Astrocyte (in vitro differentiated cells and primary cell): ENCODE results near the gene LRRD1. TPM values are rescaled to one million over a fixed set of nuclear protein-coding genes. Genes with fewer than 3 reads are reported as not detected.

ENCODE experiments used
- DNase-seq: peaks from one replicate; pipeline ENCODE4 v3.0.0-alpha.2; 2010; ENCODE audit warnings: low read depth
- FAIRE-seq: peaks from 2 replicates; lab custom pipeline; 2011; peaks lifted over from hg19 to GRCh38; lab: Jason Lieb, UNC
- H2AFZ ChIP-seq: 2 replicates; pipeline ENCODE4 v1.6.0; 2012; ENCODE audit warnings: low read depth, low read length, inconsistent platforms
- H3K27ac ChIP-seq: 2 replicates; pipeline ENCODE4 v1.5.1; 2011; ENCODE audit warnings: low read depth, low read length, inconsistent platforms
- H3K27me3 ChIP-seq: 2 replicates; pipeline ENCODE4 v1.6.0; 2011; ENCODE audit warnings: low read length, inconsistent platforms; ENCODE audit not compliant: insufficient read depth
- H3K36me3 ChIP-seq: 2 replicates; pipeline ENCODE4 v1.5.1; 2011; ENCODE audit warnings: low read length, inconsistent platforms; ENCODE audit not compliant: insufficient read depth
- H3K4me1 ChIP-seq: 2 replicates; pipeline ENCODE4 v1.5.1; 2011; ENCODE audit warnings: low read length, inconsistent platforms; ENCODE audit not compliant: insufficient read depth
- H3K4me2 ChIP-seq: 2 replicates; pipeline ENCODE4 v1.6.0; 2012; ENCODE audit warnings: low read length, inconsistent platforms
- H3K4me3 ChIP-seq: 2 replicates; pipeline ENCODE4 v1.5.1; 2011; ENCODE audit warnings: low read depth, mild to moderate bottlenecking, low read length, inconsistent platforms; ENCODE audit not compliant: insufficient read depth
- H3K79me2 ChIP-seq: 2 replicates; pipeline ENCODE4 v1.6.0; 2012; ENCODE audit warnings: mild to moderate bottlenecking, low read length, inconsistent platforms; ENCODE audit not compliant: insufficient read depth
- H3K9ac ChIP-seq: 2 replicates; pipeline ENCODE4 v1.6.0; 2012; ENCODE audit warnings: mild to moderate bottlenecking, low read length, inconsistent platforms
- H3K9me3 ChIP-seq: 2 replicates; pipeline ENCODE4 v1.5.1; 2012; ENCODE audit warnings: low read depth, mild to moderate bottlenecking, low read length, inconsistent platforms; ENCODE audit not compliant: insufficient read depth
- H4K20me1 ChIP-seq: 2 replicates; pipeline ENCODE4 v1.6.0; 2012; ENCODE audit warnings: low read length, inconsistent platforms; ENCODE audit not compliant: insufficient read depth
- H3K27ac Mint-ChIP-seq: one replicate; pipeline ENCODE4 v1.8.0; 2021; ENCODE audit warnings: mild to moderate bottlenecking, mixed read lengths; ENCODE audit not compliant: unreplicated experiment
- H3K27me3 Mint-ChIP-seq: one replicate; pipeline ENCODE4 v1.8.0; 2021; ENCODE audit warnings: low read depth, mixed read lengths; ENCODE audit not compliant: unreplicated experiment
- H3K36me3 Mint-ChIP-seq: one replicate; pipeline ENCODE4 v1.8.0; 2021; ENCODE audit warnings: low read depth, mixed read lengths; ENCODE audit not compliant: unreplicated experiment
- H3K4me1 Mint-ChIP-seq: one replicate; pipeline ENCODE4 v1.8.0; 2021; ENCODE audit warnings: low read depth, mixed read lengths; ENCODE audit not compliant: unreplicated experiment
- H3K4me3 Mint-ChIP-seq: one replicate; pipeline ENCODE4 v1.8.0; 2021; ENCODE audit warnings: mild to moderate bottlenecking, moderate library complexity, mixed read lengths; ENCODE audit not compliant: unreplicated experiment
- H3K9me3 Mint-ChIP-seq: one replicate; pipeline ENCODE4 v1.8.0; 2021; ENCODE audit warnings: mild to moderate bottlenecking, mixed read lengths; ENCODE audit not compliant: unreplicated experiment
- CTCF ChIP-seq: IDR thresholded peaks from 2 replicates; pipeline ENCODE4 v1.5.1; 2011; ENCODE audit warnings: low read depth, mild to moderate bottlenecking, inconsistent platforms, low read length, moderate library complexity; ENCODE audit not compliant: insufficient read depth
- EZH2 ChIP-seq: IDR thresholded peaks from 2 replicates; pipeline ENCODE4 v1.6.1; 2012; ENCODE audit warnings: mild to moderate bottlenecking, low read length, inconsistent platforms; ENCODE audit not compliant: insufficient read depth
- total RNA-seq: library from RNA; stranded (reverse); gene quantifications from 2 replicates; pipeline ENCODE4 v1.2.1, GENCODE V29; 2021

Gene LRRD1
- total RNA-seq, 1 donor from 2014 or later: 0.27 TPM

- H3K9me3 Mint-ChIP-seq: no peaks in the 10 kb centered on the region
- peak overlapping the region; percentile 77 for H3K4me3 ChIP-seq
- H2AFZ ChIP-seq: peak overlapping the region; percentile 96
- H3K36me3 Mint-ChIP-seq: peaks cover 3% of the 10 kb centered on the region
- peak overlapping the region; percentile 94 for H3K4me2 ChIP-seq
- peak overlapping the region; percentile 89 for H3K9ac ChIP-seq
- peak overlapping the region; percentile 94 for H3K27ac Mint-ChIP-seq
- H3K79me2 ChIP-seq: peaks cover 49% of the 10 kb centered on the region
- peak; percentile 38 for DNase-seq
- H3K36me3 ChIP-seq: peaks cover 4% of the 10 kb centered on the region
- peak overlapping the region; percentile 97 for H3K27ac ChIP-seq
- H3K9me3 ChIP-seq: no peaks in the 10 kb centered on the region
- no peak for FAIRE-seq
- H4K20me1 ChIP-seq: peaks cover 34% of the 10 kb centered on the region
- H3K4me1 Mint-ChIP-seq: peaks cover 11% of the 10 kb centered on the region
- TF ChIP-seq CTCF: no peak
- no peak for TF ChIP-seq EZH2
- H3K27me3 ChIP-seq: no peaks in the 10 kb centered on the region
- H3K27me3 Mint-ChIP-seq: no peaks in the 10 kb centered on the region
- no peaks in the 10 kb centered on the region for H3K4me1 ChIP-seq
- H3K4me3 Mint-ChIP-seq: peak overlapping the region; percentile 99
Observed at GRCh38 chr7:92133133-92133736, 45.7 kb downstream of the LRRD1 start.

- Histone ChIP-seq H3K4me2 (peak overlapping the region; percentile 94), H3K27ac (no peak overlapping the region), H3K9ac (no peak overlapping the region), H3K27me3 (no peaks in the 10 kb centered on the region), H3K9me3 (no peaks in the 10 kb centered on the region), H3K79me2 (peaks cover 49% of the 10 kb centered on the region), H3K4me1 (no peaks in the 10 kb centered on the region), H2AFZ (no peak overlapping the region), H3K36me3 (peaks cover 14% of the 10 kb centered on the region), H4K20me1 (peaks cover 34% of the 10 kb centered on the region), H3K4me3 (no peak overlapping the region)
- FAIRE-seq (no peak), DNase-seq (no peak)
- Mint-ChIP-seq H3K36me3 (peaks cover 6% of the 10 kb centered on the region), H3K4me3 (peak overlapping the region; percentile 66), H3K9me3 (no peaks in the 10 kb centered on the region), H3K4me1 (peaks cover 11% of the 10 kb centered on the region), H3K27me3 (no peaks in the 10 kb centered on the region), H3K27ac (no peak overlapping the region)
- TF ChIP-seq CTCF: no peak
- TF ChIP-seq EZH2: no peak
Observed at GRCh38 chr7:92131764-92132330, 47.1 kb downstream of the LRRD1 start.

GRCh38 chr7:92131093-92131492 lies 47.8 kb downstream of the LRRD1 start:
- H3K27me3 ChIP-seq: no peaks in the 10 kb centered on the region
- TF ChIP-seq EZH2: no peak
- TF ChIP-seq CTCF: no peak
- peaks cover 17% of the 10 kb centered on the region for H3K36me3 ChIP-seq
- peaks cover 49% of the 10 kb centered on the region for H3K79me2 ChIP-seq
- Mint-ChIP-seq H3K9me3 (no peaks in the 10 kb centered on the region), H3K4me3 (no peak overlapping the region), H3K27ac (no peak overlapping the region), H3K27me3 (no peaks in the 10 kb centered on the region), H3K4me1 (peaks cover 11% of the 10 kb centered on the region), H3K36me3 (peaks cover 9% of the 10 kb centered on the region)
- FAIRE-seq (no peak), DNase-seq (no peak)
- H3K4me1 ChIP-seq: no peaks in the 10 kb centered on the region
- H3K9ac ChIP-seq: no peak overlapping the region
- no peak overlapping the region for H3K4me3 ChIP-seq
- peaks cover 34% of the 10 kb centered on the region for H4K20me1 ChIP-seq
- H3K4me2 ChIP-seq: no peak overlapping the region
- no peaks in the 10 kb centered on the region for H3K9me3 ChIP-seq
- H2AFZ ChIP-seq: no peak overlapping the region
- H3K27ac ChIP-seq: no peak overlapping the region
